Muscle layer of duodenum (tissue), 2 donors: ENCODE data around the gene POC5.

ENCODE experiments used
- H3K27ac ChIP-seq: one replicate; pipeline ENCODE4 v1.7.0; 2013; ENCODE audit warnings: mild to moderate bottlenecking, low read length
- H3K27me3 ChIP-seq: one replicate; pipeline ENCODE4 v1.7.0; 2013; ENCODE audit warnings: low read depth, mild to moderate bottlenecking, control low read depth, low read length
- H3K36me3 ChIP-seq, 2 donors: one replicate each; pipeline ENCODE4 v1.7.0; 2013; ENCODE audit warnings: low read length in 2 of 2, control low read depth in 1 of 2, mild to moderate bottlenecking in 1 of 2; ENCODE audit not compliant: insufficient read depth in 2 of 2, control insufficient read depth in 1 of 2
- H3K4me1 ChIP-seq, 2 donors: one replicate each; pipeline ENCODE4 v1.7.0; 2013; ENCODE audit warnings: low read length in 2 of 2, mild to moderate bottlenecking in 2 of 2, control low read depth in 1 of 2, moderate library complexity in 1 of 2; ENCODE audit not compliant: insufficient read depth in 2 of 2, control insufficient read depth in 1 of 2
- H3K4me3 ChIP-seq, 2 donors: one replicate each; pipeline ENCODE4 v1.7.0; 2013; ENCODE audit warnings: low read length in 2 of 2, low read depth in 1 of 2, mild to moderate bottlenecking in 1 of 2
- H3K9me3 ChIP-seq, 2 donors: one replicate each; pipeline ENCODE4 v1.7.0; 2013; ENCODE audit warnings: low read length in 2 of 2, control low read depth in 1 of 2, mild to moderate bottlenecking in 1 of 2; ENCODE audit not compliant: control insufficient read depth in 1 of 2
- donor health status: healthy.

The POC5 gene

DNA sequence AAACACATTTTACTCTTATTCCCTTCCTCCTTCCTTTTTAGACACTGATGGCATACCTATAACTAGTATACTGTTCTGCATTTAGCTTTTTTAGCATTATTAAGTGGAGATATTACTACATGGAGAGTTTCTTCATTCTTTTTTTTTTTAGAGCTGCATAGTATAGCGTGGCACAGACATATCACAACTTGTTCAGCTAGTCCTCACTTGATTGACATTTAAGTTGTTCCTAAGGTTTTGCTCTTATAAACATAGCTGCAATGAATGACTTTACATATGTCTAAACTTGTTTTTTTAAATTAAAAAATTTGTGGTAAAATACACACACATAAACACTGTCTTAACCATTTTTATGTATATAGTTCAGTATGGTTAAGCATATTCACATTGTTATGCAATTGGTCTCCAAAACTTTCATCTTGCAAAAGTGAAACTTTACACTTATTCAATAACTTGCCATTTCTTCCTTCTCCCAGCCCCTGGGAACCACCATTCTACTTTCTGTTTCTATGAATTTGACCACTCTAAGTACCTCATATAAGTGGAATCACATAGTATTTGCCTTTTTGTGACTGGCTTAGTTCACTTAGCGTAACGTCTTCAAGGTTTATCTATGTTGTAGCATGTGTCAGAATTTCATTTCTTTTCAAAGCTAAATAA lies 57.3 kb downstream of the POC5 start:
- H3K4me3 ChIP-seq, result no peak overlapping the region
- no peaks in the 10 kb centered on the region for H3K9me3 ChIP-seq
- H3K27me3 ChIP-seq, result no peaks in the 10 kb centered on the region
- H3K27ac ChIP-seq, result no peak overlapping the region
- H3K36me3 ChIP-seq, result no peaks in the 10 kb centered on the region
- H3K4me1 ChIP-seq, result no peaks in the 10 kb centered on the region

- H3K36me3 ChIP-seq, result no peaks in the 10 kb centered on the region
- no peaks in the 10 kb centered on the region for H3K9me3 ChIP-seq
- H3K27me3 ChIP-seq, result no peaks in the 10 kb centered on the region
- H3K4me1 ChIP-seq, result no peaks in the 10 kb centered on the region
- peak overlapping the region; percentile 57 to 66 for H3K4me3 ChIP-seq
- H3K27ac ChIP-seq, result peak overlapping the region; percentile 77
These were observed 60.8 kb downstream of the POC5 start for GRCh38 chr5:75656311-75657003.

DNA sequence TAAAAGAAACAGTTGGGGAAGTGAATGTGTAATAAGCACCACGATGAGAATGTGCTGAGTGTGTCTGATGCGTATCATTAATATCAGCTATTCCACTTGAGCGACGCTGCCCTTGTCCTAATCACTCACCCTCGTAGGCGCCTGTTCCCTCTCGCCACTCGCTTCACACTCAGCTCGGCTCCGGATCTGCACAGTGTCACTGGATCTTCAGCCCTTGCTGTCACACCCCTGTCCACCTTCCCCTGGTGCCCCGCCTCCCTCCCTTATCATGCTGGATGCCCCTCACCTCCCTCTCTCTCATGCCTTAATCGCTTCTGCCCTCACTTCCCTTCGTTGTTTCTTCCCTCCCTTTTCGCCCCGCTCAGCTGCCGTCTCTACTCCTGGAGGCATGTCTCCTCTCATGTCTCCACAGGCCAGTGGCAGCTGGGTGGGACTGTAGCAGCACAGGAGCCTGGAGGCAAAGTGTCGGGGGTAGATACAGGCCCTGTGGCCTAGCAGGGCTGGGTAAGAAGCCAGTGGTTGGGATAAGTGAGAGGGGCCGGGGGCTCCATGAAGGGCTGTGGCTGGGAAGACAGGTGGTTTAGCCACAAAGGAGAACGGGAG lies 62.4 kb downstream of the POC5 start:
- no peaks in the 10 kb centered on the region for H3K27me3 ChIP-seq
- no peak overlapping the region for H3K27ac ChIP-seq
- no peak overlapping the region for H3K4me3 ChIP-seq
- H3K9me3 ChIP-seq, result no peaks in the 10 kb centered on the region
- H3K4me1 ChIP-seq, result no peaks in the 10 kb centered on the region
- H3K36me3 ChIP-seq, result no peaks in the 10 kb centered on the region

DNA sequence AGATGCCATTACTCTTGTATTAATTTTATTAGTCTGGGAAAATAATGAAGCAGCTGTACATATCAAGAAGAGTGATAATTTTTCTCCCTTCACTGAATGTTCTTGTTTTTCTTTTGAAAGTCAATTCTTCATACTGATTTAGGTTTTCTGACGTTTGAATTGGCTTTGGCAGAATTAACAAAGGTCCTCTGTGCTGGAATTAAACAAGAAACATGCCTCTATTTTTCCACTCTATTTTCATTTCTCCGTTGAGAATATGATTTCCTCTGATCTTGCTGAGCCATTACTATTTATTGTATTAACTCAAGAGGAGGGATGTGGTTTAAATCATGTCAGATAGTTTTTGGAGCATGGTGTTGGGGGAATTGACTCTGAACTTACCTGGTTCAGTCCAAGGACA lies 63.7 kb downstream of the POC5 start:
- H3K27me3 ChIP-seq, result no peaks in the 10 kb centered on the region
- H3K4me1 ChIP-seq, result no peaks in the 10 kb centered on the region
- H3K36me3 ChIP-seq, result no peaks in the 10 kb centered on the region

DNA sequence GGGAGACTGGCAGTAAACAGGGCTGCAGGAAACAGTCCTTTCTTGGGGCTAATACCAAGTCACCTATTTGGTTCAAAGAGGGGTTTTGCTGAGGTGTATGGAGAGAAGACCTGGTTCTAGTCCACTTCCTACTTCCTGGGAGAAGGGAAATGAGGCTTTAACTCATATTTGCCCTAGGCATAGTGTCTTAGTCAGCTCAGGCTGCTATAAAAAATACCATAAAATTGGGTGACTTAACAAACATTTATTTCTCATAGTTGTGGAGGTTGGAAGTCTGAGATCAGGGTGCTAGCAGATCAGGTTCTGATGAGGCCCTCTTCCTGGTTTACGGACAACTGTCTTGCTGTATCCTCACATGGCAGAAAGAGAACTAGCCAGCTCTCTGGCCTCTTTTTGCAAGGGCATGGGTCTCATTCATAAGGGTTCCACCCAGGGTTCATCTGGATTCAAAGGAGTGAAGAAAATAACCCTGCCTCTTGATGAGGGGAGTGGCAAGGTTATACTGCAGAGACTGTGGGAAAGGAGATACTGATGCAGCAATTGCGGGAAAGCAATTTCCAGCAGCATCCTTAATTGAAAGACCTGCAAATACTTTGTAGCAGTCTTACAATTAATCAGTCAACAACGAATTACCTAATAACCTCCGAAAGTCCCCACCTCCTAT lies 65.5 kb downstream of the POC5 start:
- Histone ChIP-seq H3K4me3 (no peak overlapping the region), H3K9me3 (no peaks in the 10 kb centered on the region), H3K36me3 (no peaks in the 10 kb centered on the region), H3K27me3 (no peaks in the 10 kb centered on the region), H3K4me1 (no peaks in the 10 kb centered on the region), H3K27ac (no peak overlapping the region)

More for the DNA sequence above, 63.7 kb downstream of the POC5 start:
- Histone ChIP-seq H3K27ac (no peak overlapping the region), H3K4me3 (no peak overlapping the region), H3K9me3 (no peaks in the 10 kb centered on the region)

DNA sequence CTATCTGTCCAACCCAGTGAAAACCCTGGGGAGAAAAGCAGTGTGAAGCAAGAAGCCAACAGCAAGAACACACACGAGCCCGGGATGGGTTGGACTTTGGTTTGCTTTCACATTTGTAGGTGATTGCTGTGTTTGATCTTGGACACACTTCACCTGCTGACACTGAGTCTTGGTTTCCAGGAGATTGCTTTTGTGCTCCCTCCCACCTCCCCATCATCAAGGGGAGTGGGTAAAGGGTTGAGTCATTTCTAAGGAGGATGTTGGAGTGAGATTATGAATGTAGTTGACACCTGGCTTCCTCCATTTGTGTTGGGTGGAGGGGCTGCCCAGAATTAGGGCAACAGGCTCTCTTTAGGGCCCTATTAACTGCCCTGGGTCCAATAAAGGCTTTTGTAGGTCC lies 68.5 kb downstream of the POC5 start:
- no peaks in the 10 kb centered on the region for H3K36me3 ChIP-seq
- H3K4me1 ChIP-seq, result no peaks in the 10 kb centered on the region
- H3K9me3 ChIP-seq, result no peaks in the 10 kb centered on the region
- H3K27me3 ChIP-seq, result no peaks in the 10 kb centered on the region
- H3K27ac ChIP-seq, result no peak overlapping the region
- H3K4me3 ChIP-seq, result no peak overlapping the region

DNA sequence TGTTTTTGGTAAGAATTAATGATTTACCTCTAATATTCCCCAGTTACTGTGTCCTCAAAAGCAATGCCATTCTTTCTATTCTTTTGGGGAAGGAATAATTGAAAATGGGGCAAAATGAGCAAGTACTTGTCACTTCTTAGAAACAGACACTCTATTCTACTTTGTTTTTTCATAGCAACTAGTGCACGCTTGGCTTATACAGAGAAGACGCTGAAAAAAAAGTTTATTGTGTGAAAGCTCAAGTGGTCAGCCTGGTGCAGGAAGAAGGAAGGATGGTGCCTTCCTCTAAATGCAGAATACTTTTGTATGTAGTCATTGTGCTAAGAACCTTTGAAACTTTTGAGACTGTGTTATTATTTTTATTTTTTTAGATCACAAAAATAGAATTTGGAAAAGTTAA lies 76.4 kb downstream of the POC5 start:
- Histone ChIP-seq H3K9me3 (peaks cover 0 to 5% of the 10 kb centered on the region in 2 donors), H3K36me3 (no peaks in the 10 kb centered on the region), H3K27me3 (no peaks in the 10 kb centered on the region), H3K27ac (no peak overlapping the region), H3K4me3 (no peak overlapping the region), H3K4me1 (no peaks in the 10 kb centered on the region)

- H3K36me3 ChIP-seq, result no peaks in the 10 kb centered on the region
- H3K9me3 ChIP-seq, result peaks cover 0 to 5% of the 10 kb centered on the region in 2 donors
- no peak overlapping the region for H3K4me3 ChIP-seq
- H3K27ac ChIP-seq, result no peak overlapping the region
- no peaks in the 10 kb centered on the region for H3K4me1 ChIP-seq
- H3K27me3 ChIP-seq, result no peaks in the 10 kb centered on the region
These were observed 76.8 kb downstream of the POC5 start for GRCh38 chr5:75640395-75640794.

DNA sequence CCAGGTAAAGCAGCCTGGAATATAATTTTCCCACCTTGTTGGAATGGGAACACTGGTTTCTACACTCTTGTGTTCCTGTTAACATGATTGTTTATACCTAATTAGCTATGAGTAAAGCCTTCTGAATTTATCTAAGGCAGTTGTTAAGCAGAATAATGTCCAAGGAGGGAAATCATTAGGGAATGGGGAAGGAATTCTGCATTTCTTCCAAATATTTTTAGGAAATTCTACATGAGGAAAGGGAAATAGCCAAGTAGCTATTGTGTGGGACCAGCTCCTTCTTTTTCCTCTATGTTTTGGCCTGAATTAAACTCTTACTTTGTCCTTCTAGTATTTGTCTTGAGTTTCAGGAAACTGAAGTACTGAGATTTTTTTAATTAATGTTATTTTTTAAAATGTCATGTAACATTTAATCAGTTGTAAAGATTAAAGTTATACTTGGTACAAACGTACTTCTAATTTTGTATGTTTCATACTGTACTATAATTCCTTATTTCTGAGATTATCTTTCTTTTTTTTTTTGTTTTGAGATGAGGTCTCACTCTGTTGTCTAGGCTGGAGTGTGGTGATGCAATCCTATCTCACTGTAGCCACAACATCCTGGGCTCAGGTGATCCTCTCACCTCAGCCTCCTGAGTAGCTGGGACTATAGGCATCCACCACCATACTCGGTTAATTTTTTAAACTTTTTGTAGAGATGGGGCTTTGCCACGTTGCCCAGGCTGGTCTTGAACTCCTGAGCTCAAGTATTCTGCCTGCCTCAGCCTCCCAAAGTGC lies 77.5 kb downstream of the POC5 start:
- no peak overlapping the region for H3K27ac ChIP-seq
- no peaks in the 10 kb centered on the region for H3K27me3 ChIP-seq
- no peaks in the 10 kb centered on the region for H3K36me3 ChIP-seq
- H3K4me1 ChIP-seq, result no peaks in the 10 kb centered on the region
- no peak overlapping the region for H3K4me3 ChIP-seq
- H3K9me3 ChIP-seq, result peaks cover 0 to 5% of the 10 kb centered on the region in 2 donors

DNA sequence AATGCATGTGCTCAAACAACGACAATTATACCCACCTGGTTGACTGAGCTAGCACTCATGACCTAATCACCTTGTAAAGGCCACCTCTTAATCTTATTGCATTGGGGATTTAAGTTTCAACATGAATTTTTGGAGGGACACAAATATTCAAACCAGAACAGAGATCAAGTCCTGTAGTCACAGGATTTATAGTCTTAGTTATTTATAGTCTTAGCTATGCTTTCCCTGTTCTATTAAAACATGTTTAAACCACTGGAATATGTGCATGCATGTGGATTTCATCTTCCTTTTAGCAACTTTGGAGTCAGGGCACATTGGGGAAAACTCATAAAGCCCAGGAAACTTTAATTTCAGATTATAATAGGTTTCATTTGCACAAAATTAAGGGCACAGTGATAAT lies 79.3 kb downstream of the POC5 start:
- Histone ChIP-seq H3K9me3 (peaks cover 0 to 5% of the 10 kb centered on the region in 2 donors), H3K27ac (no peak overlapping the region), H3K27me3 (no peaks in the 10 kb centered on the region), H3K36me3 (no peaks in the 10 kb centered on the region), H3K4me1 (no peaks in the 10 kb centered on the region), H3K4me3 (no peak overlapping the region)

DNA sequence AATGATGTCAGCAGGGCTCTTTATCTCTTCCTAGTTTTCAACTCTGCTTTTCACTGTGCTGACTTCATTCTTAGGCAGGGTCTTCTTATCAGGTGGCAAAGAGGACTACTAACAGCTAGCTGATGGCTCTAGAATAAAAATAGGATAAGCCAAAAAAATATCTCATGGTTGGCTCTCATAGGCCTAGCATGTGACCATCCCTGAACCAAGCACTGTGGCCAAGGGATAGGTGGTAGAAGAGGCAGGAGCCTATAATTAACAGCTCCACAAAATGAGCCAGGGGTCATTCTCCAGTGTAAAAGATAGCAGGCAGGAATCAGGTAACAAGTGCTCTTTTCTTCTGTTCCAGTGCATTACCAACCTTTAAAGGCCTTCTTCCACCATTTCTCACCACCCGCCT lies 84.9 kb downstream of the POC5 start:
- Histone ChIP-seq H3K9me3 (no peaks in the 10 kb centered on the region), H3K4me1 (no peaks in the 10 kb centered on the region), H3K27me3 (no peaks in the 10 kb centered on the region), H3K4me3 (no peak overlapping the region), H3K36me3 (no peaks in the 10 kb centered on the region), H3K27ac (no peak overlapping the region)
